PC-3 (cell line): ENCODE measurements around the gene MTM1.

ENCODE experiments used
- EZH2phosphoT487 ChIP-seq: fragments of 300-600 bp; sonication (generic); IDR thresholded peaks from 2 replicates; pipeline ENCODE4 v1.6.1; 2018; ENCODE audit warnings: mild to moderate bottlenecking, antibody characterized with exemption, low read length, borderline replicate concordance
- TF ChIP-seq, protein P1 (sequence below): fragments of 300-600 bp; sonication (generic); conservative IDR thresholded peaks from 2 replicates; pipeline ENCODE4 v1.5.1; 2017; ENCODE audit warnings: antibody characterized with exemption, low read depth, mild to moderate bottlenecking, low read length

GRCh38 chrX:150570512-150570911, 2.1 kb downstream of the MTM1 start:
- TF ChIP-seq, protein P1, sequence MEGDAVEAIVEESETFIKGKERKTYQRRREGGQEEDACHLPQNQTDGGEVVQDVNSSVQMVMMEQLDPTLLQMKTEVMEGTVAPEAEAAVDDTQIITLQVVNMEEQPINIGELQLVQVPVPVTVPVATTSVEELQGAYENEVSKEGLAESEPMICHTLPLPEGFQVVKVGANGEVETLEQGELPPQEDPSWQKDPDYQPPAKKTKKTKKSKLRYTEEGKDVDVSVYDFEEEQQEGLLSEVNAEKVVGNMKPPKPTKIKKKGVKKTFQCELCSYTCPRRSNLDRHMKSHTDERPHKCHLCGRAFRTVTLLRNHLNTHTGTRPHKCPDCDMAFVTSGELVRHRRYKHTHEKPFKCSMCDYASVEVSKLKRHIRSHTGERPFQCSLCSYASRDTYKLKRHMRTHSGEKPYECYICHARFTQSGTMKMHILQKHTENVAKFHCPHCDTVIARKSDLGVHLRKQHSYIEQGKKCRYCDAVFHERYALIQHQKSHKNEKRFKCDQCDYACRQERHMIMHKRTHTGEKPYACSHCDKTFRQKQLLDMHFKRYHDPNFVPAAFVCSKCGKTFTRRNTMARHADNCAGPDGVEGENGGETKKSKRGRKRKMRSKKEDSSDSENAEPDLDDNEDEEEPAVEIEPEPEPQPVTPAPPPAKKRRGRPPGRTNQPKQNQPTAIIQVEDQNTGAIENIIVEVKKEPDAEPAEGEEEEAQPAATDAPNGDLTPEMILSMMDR, result no peak
- TF ChIP-seq EZH2phosphoT487, result no peak
